Lower leg skin (tissue), 3 donors: Measurements from ENCODE around the gene MTHFD2.

Experiments
- POLR2A ChIP-seq, 2 donors: fragments of 450-650 bp; IDR thresholded peaks; one replicate each; pipeline ENCODE4 v1.6.1; 2016 to 2017; ENCODE audit warnings: antibody characterized with exemption in 2 of 2, mild to moderate bottlenecking in 1 of 2, moderate library complexity in 1 of 2
- TF ChIP-seq, protein P1 (sequence below), 3 donors: fragments of 450-650 bp; IDR thresholded peaks; one replicate each; pipeline ENCODE4 v1.5.1; 2016; ENCODE audit warnings: antibody characterized with exemption in 3 of 3, mild to moderate bottlenecking in 3 of 3, moderate library complexity in 2 of 3

DNA sequence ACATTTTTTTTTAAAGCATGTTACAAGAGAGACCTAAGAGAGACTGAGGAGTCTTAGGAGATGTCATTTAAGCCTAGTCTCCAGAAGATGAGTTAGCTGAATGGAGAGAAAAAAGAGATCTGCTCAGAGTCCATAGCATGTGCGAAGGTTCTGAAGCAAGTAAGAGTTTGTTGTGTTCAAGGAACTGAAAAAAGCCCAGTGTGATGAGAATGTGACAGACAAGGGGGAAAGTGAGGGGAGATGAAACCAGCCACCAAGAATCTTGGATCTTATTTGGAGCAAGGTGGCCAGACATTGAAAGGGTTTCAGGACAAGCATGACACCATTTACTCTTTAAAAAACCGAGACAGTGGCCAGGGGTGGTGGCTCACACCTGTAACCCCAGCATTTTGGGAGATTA lies 14.5 kb upstream of the MTHFD2 start:
- TF ChIP-seq, protein P1, sequence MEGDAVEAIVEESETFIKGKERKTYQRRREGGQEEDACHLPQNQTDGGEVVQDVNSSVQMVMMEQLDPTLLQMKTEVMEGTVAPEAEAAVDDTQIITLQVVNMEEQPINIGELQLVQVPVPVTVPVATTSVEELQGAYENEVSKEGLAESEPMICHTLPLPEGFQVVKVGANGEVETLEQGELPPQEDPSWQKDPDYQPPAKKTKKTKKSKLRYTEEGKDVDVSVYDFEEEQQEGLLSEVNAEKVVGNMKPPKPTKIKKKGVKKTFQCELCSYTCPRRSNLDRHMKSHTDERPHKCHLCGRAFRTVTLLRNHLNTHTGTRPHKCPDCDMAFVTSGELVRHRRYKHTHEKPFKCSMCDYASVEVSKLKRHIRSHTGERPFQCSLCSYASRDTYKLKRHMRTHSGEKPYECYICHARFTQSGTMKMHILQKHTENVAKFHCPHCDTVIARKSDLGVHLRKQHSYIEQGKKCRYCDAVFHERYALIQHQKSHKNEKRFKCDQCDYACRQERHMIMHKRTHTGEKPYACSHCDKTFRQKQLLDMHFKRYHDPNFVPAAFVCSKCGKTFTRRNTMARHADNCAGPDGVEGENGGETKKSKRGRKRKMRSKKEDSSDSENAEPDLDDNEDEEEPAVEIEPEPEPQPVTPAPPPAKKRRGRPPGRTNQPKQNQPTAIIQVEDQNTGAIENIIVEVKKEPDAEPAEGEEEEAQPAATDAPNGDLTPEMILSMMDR (IDR thresholded peaks at IDR 0.05) = no peak
- TF ChIP-seq POLR2A (IDR thresholded peaks at IDR 0.05) = no peak
